ENCODE results near the gene WDR44. TPM values are rescaled to one million over a fixed set of nuclear protein-coding genes. Genes with fewer than 3 reads are reported as not detected.

WDR44 gene
- total RNA-seq, 1 experiment from 2014 or later: 22.3 TPM

DNA sequence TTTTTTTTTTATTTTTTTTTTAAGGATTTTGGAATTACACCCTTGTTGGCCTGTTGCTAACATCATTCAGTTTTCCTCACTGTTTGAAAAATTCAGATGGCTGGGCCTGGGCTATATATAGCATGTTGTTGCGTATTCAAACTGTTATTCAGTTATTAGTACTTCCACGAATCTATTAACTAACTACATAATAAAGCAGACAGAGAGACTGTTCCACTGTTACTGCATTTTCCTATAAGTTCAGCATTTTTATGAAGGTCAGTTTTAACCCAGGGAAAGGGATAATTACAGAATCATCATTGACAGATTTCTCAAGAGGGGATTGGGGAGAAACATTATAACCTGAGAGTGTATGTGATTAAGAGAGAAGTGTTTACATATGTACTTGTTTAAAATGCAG lies 152.8 kb downstream of the WDR44 start:
- in situ Hi-C loops (cut with HindIII; ENCODE audit: low pct_unique_long_range_greater_than_20kb, low sequenced_read_pairs) (no loop called here), intact Hi-C loops (cut with micrococcal nuclease; ENCODE audit: unreplicated experiment) (no loop called here)
- BruUV-seq (replicated peaks): no TSS peak
- Histone ChIP-seq H3K9me3 (ENCODE audit: control insufficient read depth, insufficient read depth, low read depth, low read length) (no peaks in the 10 kb centered on the region), H3K27me3 (ENCODE audit: control insufficient read depth, insufficient read depth, low read length) (peaks cover 12% of the 10 kb centered on the region), H3K4me3 (ENCODE audit: low read depth in 2 of 2, low read length in 2 of 2) (no peak overlapping the region; a peak in 1 of 4 replicates), H3K36me3 (ENCODE audit: control insufficient read depth, insufficient read depth, low read length) (no peaks in the 10 kb centered on the region), H3K27ac (ENCODE audit: low read length) (no peak overlapping the region), H3K4me1 (ENCODE audit: control insufficient read depth, insufficient read depth, low read length) (peaks cover 8% of the 10 kb centered on the region)
- ChIA-PET POLR2A (no interaction called here), CTCF (no interaction called here)
- DNase-seq (ENCODE audit: low read depth, low spot score) (no peak), ATAC-seq (no peak)
- TF ChIP-seq POLR2AphosphoS5 (IDR thresholded peaks at IDR 0.05; ENCODE audit: low read depth, low read length): no peak
- TF ChIP-seq, protein P1, sequence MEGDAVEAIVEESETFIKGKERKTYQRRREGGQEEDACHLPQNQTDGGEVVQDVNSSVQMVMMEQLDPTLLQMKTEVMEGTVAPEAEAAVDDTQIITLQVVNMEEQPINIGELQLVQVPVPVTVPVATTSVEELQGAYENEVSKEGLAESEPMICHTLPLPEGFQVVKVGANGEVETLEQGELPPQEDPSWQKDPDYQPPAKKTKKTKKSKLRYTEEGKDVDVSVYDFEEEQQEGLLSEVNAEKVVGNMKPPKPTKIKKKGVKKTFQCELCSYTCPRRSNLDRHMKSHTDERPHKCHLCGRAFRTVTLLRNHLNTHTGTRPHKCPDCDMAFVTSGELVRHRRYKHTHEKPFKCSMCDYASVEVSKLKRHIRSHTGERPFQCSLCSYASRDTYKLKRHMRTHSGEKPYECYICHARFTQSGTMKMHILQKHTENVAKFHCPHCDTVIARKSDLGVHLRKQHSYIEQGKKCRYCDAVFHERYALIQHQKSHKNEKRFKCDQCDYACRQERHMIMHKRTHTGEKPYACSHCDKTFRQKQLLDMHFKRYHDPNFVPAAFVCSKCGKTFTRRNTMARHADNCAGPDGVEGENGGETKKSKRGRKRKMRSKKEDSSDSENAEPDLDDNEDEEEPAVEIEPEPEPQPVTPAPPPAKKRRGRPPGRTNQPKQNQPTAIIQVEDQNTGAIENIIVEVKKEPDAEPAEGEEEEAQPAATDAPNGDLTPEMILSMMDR (IDR thresholded peaks at IDR 0.05): no peak
- no peak for TF ChIP-seq TCF7L2 (IDR thresholded peaks at IDR 0.05; ENCODE audit: low read depth, low read length)
- TF ChIP-seq, protein P2, sequence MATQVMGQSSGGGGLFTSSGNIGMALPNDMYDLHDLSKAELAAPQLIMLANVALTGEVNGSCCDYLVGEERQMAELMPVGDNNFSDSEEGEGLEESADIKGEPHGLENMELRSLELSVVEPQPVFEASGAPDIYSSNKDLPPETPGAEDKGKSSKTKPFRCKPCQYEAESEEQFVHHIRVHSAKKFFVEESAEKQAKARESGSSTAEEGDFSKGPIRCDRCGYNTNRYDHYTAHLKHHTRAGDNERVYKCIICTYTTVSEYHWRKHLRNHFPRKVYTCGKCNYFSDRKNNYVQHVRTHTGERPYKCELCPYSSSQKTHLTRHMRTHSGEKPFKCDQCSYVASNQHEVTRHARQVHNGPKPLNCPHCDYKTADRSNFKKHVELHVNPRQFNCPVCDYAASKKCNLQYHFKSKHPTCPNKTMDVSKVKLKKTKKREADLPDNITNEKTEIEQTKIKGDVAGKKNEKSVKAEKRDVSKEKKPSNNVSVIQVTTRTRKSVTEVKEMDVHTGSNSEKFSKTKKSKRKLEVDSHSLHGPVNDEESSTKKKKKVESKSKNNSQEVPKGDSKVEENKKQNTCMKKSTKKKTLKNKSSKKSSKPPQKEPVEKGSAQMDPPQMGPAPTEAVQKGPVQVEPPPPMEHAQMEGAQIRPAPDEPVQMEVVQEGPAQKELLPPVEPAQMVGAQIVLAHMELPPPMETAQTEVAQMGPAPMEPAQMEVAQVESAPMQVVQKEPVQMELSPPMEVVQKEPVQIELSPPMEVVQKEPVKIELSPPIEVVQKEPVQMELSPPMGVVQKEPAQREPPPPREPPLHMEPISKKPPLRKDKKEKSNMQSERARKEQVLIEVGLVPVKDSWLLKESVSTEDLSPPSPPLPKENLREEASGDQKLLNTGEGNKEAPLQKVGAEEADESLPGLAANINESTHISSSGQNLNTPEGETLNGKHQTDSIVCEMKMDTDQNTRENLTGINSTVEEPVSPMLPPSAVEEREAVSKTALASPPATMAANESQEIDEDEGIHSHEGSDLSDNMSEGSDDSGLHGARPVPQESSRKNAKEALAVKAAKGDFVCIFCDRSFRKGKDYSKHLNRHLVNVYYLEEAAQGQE (IDR thresholded peaks at IDR 0.05; ENCODE audit: insufficient read depth in 1 of 2, low read depth in 2 of 2, low read length in 1 of 2): no peak
- no peak for TF ChIP-seq SIN3A (IDR thresholded peaks at IDR 0.05; ENCODE audit: borderline replicate concordance, insufficient read depth, low read depth, low read length)

DNA sequence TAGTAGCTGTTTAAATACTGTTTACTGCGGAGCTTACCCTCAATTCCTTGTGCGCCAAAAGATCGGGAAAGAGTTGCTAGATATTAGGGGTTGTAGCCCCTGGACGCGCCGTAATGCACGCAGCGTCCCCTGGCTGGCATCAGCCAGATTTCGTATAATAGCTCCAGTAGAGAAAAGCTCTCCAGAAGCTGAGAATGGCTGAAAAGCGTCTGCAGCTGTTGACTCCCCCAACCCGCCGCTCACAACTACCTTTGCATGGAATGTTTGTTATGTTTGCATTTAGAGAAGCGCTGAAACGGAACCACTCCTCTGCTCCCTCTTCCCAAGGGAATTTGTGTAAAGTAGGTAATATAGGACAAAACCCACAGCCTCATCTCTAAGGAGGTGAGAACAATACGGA lies 153.4 kb downstream of the WDR44 start:
- no peak overlapping the region for H3K27ac ChIP-seq (ENCODE audit: low read length)
- no TSS peak for BruUV-seq (replicated peaks)

More for the DNA sequence above, 153.4 kb downstream of the WDR44 start:
- CTCF ChIA-PET: no interaction called here
- Histone ChIP-seq H3K36me3 (ENCODE audit: control insufficient read depth, insufficient read depth, low read length) (no peaks in the 10 kb centered on the region), H3K27me3 (ENCODE audit: control insufficient read depth, insufficient read depth, low read length) (peaks cover 12% of the 10 kb centered on the region), H3K4me1 (ENCODE audit: control insufficient read depth, insufficient read depth, low read length) (peaks cover 8% of the 10 kb centered on the region), H3K9me3 (ENCODE audit: control insufficient read depth, insufficient read depth, low read depth, low read length) (no peaks in the 10 kb centered on the region), H3K4me3 (ENCODE audit: low read depth in 2 of 2, low read length in 2 of 2) (no peak overlapping the region)
- no peak for ATAC-seq
- in situ Hi-C loops (cut with HindIII; ENCODE audit: low pct_unique_long_range_greater_than_20kb, low sequenced_read_pairs) (no loop called here), intact Hi-C loops (cut with micrococcal nuclease; ENCODE audit: unreplicated experiment) (no loop called here)
- TF ChIP-seq, protein P1 (IDR thresholded peaks at IDR 0.05): no peak
- TF ChIP-seq SIN3A (IDR thresholded peaks at IDR 0.05; ENCODE audit: borderline replicate concordance, insufficient read depth, low read depth, low read length): no peak
- TF ChIP-seq TCF7L2 (IDR thresholded peaks at IDR 0.05; ENCODE audit: low read depth, low read length): no peak
- TF ChIP-seq, protein P2 (IDR thresholded peaks at IDR 0.05; ENCODE audit: insufficient read depth in 1 of 2, low read depth in 2 of 2, low read length in 1 of 2): no peak
- TF ChIP-seq POLR2AphosphoS5 (IDR thresholded peaks at IDR 0.05; ENCODE audit: low read depth, low read length): no peak
- POLR2A ChIA-PET: no interaction called here
- no peak for DNase-seq (ENCODE audit: low read depth, low spot score)

Small RNA genes lying within 50 kb of the gene (microRNA-seq; reads per million reads assigned to microRNA genes)
- 48.9 reads per million, percentile 48 among the genes with 10 or more reads in this experiment for gene MIR1277 (ENCODE audit: unreplicated experiment)

Other genes starting within 250 kb of the WDR44 start
- gene KLHL13, start 229.3 kb upstream of the WDR44 start, total RNA-seq (2021; ENCODE audit: unreplicated experiment): 0.82 TPM
- gene DOCK11, start 149.7 kb downstream of the WDR44 start, total RNA-seq (2021; ENCODE audit: unreplicated experiment): 2.0 TPM